A549 (cell line): Measurements from ENCODE around the gene CD3G. TPM values are rescaled to one million over a fixed set of nuclear protein-coding genes. Genes with fewer than 3 reads are reported as not detected.

Experiments
- ATAC-seq, 2 experiments: fragments of 200-7000 bp in 1 of 2; fragments of >200 bp in 1 of 2; cut with Nextera tagmentation in 1 of 2; cut with Tn5 transposase in 1 of 2; 3 replicates each; pipeline versions ENCODE4 v1.8.0 to v1.9.1; 2018 to 2020; ENCODE audit warnings: mild to moderate bottlenecking in 1 of 2, moderate library complexity in 1 of 2
- CTCF ChIA-PET: fragments of 300-600 bp; sonication (Branson Sonifier 250); formaldehyde crosslinking; extraction: SDS; loops from one replicate; lab custom pipeline; 2021; ENCODE audit warnings: antibody characterized with exemption, inconsistent platforms; lab: Yijun Ruan, JAX
- POLR2A ChIA-PET: fragments of 350-600 bp; formaldehyde crosslinking; extraction: SDS; loops from one replicate; lab custom pipeline; 2021; ENCODE audit warnings: antibody characterized with exemption, inconsistent platforms; lab: Yijun Ruan, JAX
- DNase-seq, 2 experiments: peaks; one replicate each; pipeline versions ENCODE4 v3.0.0 to v3.0.0-alpha.2; 2011 to 2016; ENCODE audit warnings: low read depth in 1 of 2, low spot score in 1 of 2
- FAIRE-seq: peaks from 2 replicates; lab custom pipeline; 2011; peaks lifted over from hg19 to GRCh38; lab: Jason Lieb, UNC
- H3K27ac ChIP-seq, 2 experiments: fragments of >200 bp; sonication (Bioruptor Twin); formaldehyde crosslinking; 3 replicates each; pipeline ENCODE4 v1.5.1; 2016 to 2017
- H3K4me1 ChIP-seq: fragments of >200 bp; sonication (Bioruptor Twin); formaldehyde crosslinking; 3 replicates; pipeline ENCODE4 v1.6.1; 2016
- H3K4me2 ChIP-seq: fragments of >200 bp; sonication (Bioruptor Twin); formaldehyde crosslinking; 3 replicates; pipeline ENCODE4 v1.6.1; 2016
- H3K4me3 ChIP-seq: fragments of >200 bp; sonication (Bioruptor Twin); formaldehyde crosslinking; 3 replicates; pipeline ENCODE4 v1.5.1; 2016
- H3K9me3 ChIP-seq: fragments of >200 bp; sonication (Bioruptor Twin); formaldehyde crosslinking; 3 replicates; pipeline ENCODE4 v1.6.1; 2016
- CBX2 ChIP-seq: fragments of 200-600 bp; sonication (generic); IDR thresholded peaks from 2 replicates; pipeline ENCODE4 v1.6.1; 2016; ENCODE audit warnings: low read depth, mild to moderate bottlenecking, borderline replicate concordance
- CHD2 ChIP-seq: fragments of 150-350 bp; IDR thresholded peaks from 2 replicates; pipeline ENCODE4 v1.6.1; 2014; ENCODE audit warnings: low read length; ENCODE audit not compliant: partially characterized antibody
- ESRRA ChIP-seq: fragments of 150-350 bp; IDR thresholded peaks from 2 replicates; pipeline ENCODE4 v1.6.1; 2014; ENCODE audit warnings: mild to moderate bottlenecking, low read length, borderline replicate concordance
- FOSL2 ChIP-seq, 2 experiments: fragments of 450-650 bp in 1 of 2; fragments of >200 bp in 1 of 2; sonication (Bioruptor Twin) in 1 of 2; formaldehyde crosslinking; IDR thresholded peaks; 2 replicates each; pipeline versions ENCODE4 v1.5.0 to v1.6.1; 2016 to 2020; ENCODE audit warnings: mild to moderate bottlenecking in 1 of 2, moderate library complexity in 1 of 2
- HDAC2 ChIP-seq: fragments of 200-600 bp; sonication (generic); IDR thresholded peaks from 2 replicates; pipeline ENCODE4 v1.6.1; 2016
- HEYL ChIP-seq: fragments of 250-450 bp; sonication (Bioruptor Pico); IDR thresholded peaks from 2 replicates; pipeline ENCODE4 v1.8.0; 2021; ENCODE audit warnings: mild to moderate bottlenecking, moderate library complexity
- HOXA7 ChIP-seq: fragments of 250-450 bp; sonication (Bioruptor Pico); IDR thresholded peaks from 2 replicates; pipeline ENCODE4 v1.5.0; 2020; ENCODE audit warnings: mild to moderate bottlenecking, moderate library complexity
- HOXB5 ChIP-seq: fragments of 250-450 bp; sonication (Bioruptor Pico); IDR thresholded peaks from 2 replicates; pipeline ENCODE4 v1.5.0; 2020; ENCODE audit warnings: mild to moderate bottlenecking, moderate library complexity
- KDM1A ChIP-seq: fragments of 200-600 bp; sonication (generic); IDR thresholded peaks from 2 replicates; pipeline ENCODE4 v1.6.1; 2016; ENCODE audit warnings: low read depth, mild to moderate bottlenecking
- KDM5A ChIP-seq: fragments of 200-600 bp; sonication (generic); IDR thresholded peaks from 2 replicates; pipeline ENCODE4 v1.6.1; 2016; ENCODE audit warnings: antibody characterized with exemption, mild to moderate bottlenecking
- MAFK ChIP-seq: fragments of 450-650 bp; IDR thresholded peaks from 2 replicates; pipeline ENCODE4 v1.6.1; 2014; ENCODE audit not compliant: partially characterized antibody
- NPAS2 ChIP-seq: fragments of 250-450 bp; sonication (Bioruptor Pico); IDR thresholded peaks from 2 replicates; pipeline ENCODE4 v1.8.0; 2022; ENCODE audit warnings: mild to moderate bottlenecking, moderate library complexity, borderline replicate concordance
- NR3C1 ChIP-seq: fragments of >200 bp; sonication (Bioruptor Twin); formaldehyde crosslinking; IDR thresholded peaks from 3 replicates; pipeline ENCODE4 v1.6.1; 2017
- POLR2A ChIP-seq: IDR thresholded peaks from 2 replicates; pipeline ENCODE4 v1.6.1; 2012; ENCODE audit warnings: mild to moderate bottlenecking, low read length
- POLR2AphosphoS2 ChIP-seq: conservative IDR thresholded peaks from 2 replicates; pipeline ENCODE4 v1.6.1; 2012; ENCODE audit warnings: low read length, improper control_type of control experiment, inconsistent platforms
- RAD21 ChIP-seq, 2 experiments: fragments of >200 bp in 1 of 2; sonication (Bioruptor Twin) in 1 of 2; formaldehyde crosslinking in 1 of 2; IDR thresholded peaks in 1 of 2; conservative IDR thresholded peaks in 1 of 2; 2 replicates in 1 of 2; 3 replicates in 1 of 2; pipeline ENCODE4 v1.6.1; 2012 to 2018; ENCODE audit warnings: inconsistent platforms in 1 of 2
- REST ChIP-seq: fragments of 200-600 bp; sonication (generic); IDR thresholded peaks from 2 replicates; pipeline ENCODE4 v1.6.1; 2016; ENCODE audit warnings: antibody characterized with exemption, mild to moderate bottlenecking, moderate library complexity
- RFX5 ChIP-seq: fragments of 450-650 bp; IDR thresholded peaks from 2 replicates; pipeline ENCODE4 v1.7.1; 2014; ENCODE audit warnings: antibody characterized with exemption, mild to moderate bottlenecking, moderate library complexity
- RNF2 ChIP-seq: fragments of 200-600 bp; sonication (generic); IDR thresholded peaks from 2 replicates; pipeline ENCODE4 v1.6.1; 2016; ENCODE audit warnings: low read depth, mild to moderate bottlenecking, antibody characterized with exemption, moderate library complexity, borderline replicate concordance
- SMC3 ChIP-seq: fragments of >200 bp; sonication (Bioruptor Twin); formaldehyde crosslinking; IDR thresholded peaks from 3 replicates; pipeline ENCODE4 v1.6.1; 2018; ENCODE audit warnings: inconsistent platforms
- TFCP2L1 ChIP-seq: fragments of 250-450 bp; sonication (Bioruptor Pico); IDR thresholded peaks from 2 replicates; pipeline ENCODE4 v1.5.0; 2021; ENCODE audit warnings: mild to moderate bottlenecking
- TP53 ChIP-seq: fragments of 250-450 bp; sonication (Bioruptor Pico); IDR thresholded peaks from 2 replicates; pipeline ENCODE4 v1.5.0; 2021; ENCODE audit warnings: mild to moderate bottlenecking, moderate library complexity
- USF2 ChIP-seq: fragments of 450-650 bp; IDR thresholded peaks from 2 replicates; pipeline ENCODE4 v1.6.1; 2014; ENCODE audit warnings: antibody characterized with exemption
- ZC3H11A ChIP-seq: fragments of 450-650 bp; IDR thresholded peaks from 2 replicates; pipeline ENCODE4 v1.6.1; 2014; ENCODE audit warnings: antibody characterized with exemption, mild to moderate bottlenecking
- WGBS: methylation state at CpG from one replicate; pipeline ENCODE4 v1.1.6; 2017; ENCODE audit errors: missing lambda C conversion rate; 5-methylcytosine and 5-hydroxymethylcytosine counted together
- polyA plus RNA-seq, 4 experiments: library from polyadenylated mRNA; depleted of rRNA in 3 of 4; stranded (reverse); fragments of >200 nt; fragmentation: RNase III in 1 of 4; extraction: RNeasy Plus Mini Kit Qiagen cat#74134 plus additional on column Dnase treatment in 1 of 4; gene quantifications; 2 replicates in 3 of 4; 3 replicates in 1 of 4; pipeline ENCODE4 v1.2.3, GENCODE V29; 2011 to 2017

The CD3G gene
- polyA plus RNA-seq, 2 of the 4 experiments (the other 2 are of a cell fraction) = not detected

- 54% methylated on average over 8 of the region's 8 CpGs for WGBS
- POLR2A ChIA-PET = no interaction called here
These were observed 39.4 kb upstream of the CD3G start, which contains the start of gene CD3E for GRCh38 chr11:118304568-118305248. Gene CD3E (plus strand): TSS chr11:118304730. CDS start chr11:118304953, 223 bp downstream.

GRCh38 chr11:118305726-118306125 lies 38.4 kb upstream of the CD3G start:
- ATAC-seq (no peak), DNase-seq (no peak), FAIRE-seq (no peak)
- no peaks in the 10 kb centered on the region for H3K9me3 ChIP-seq
- ChIA-PET POLR2A (no interaction called here), CTCF (no interaction called here)
- 69% methylated on average over 8 of the region's 8 CpGs for WGBS
- H3K27ac ChIP-seq = no peak overlapping the region
- no peak overlapping the region for H3K4me3 ChIP-seq
- no peak for TF ChIP-seq USF2
- no peak for TF ChIP-seq POLR2A
- no peak for TF ChIP-seq HEYL
- no peak for TF ChIP-seq KDM5A
- TF ChIP-seq RNF2 = no peak
- no peak for TF ChIP-seq KDM1A
- TF ChIP-seq POLR2AphosphoS2 = no peak
- no peak for TF ChIP-seq FOSL2 (IDR thresholded peaks at IDR 0.05)
- no peak for TF ChIP-seq FOSL2 (CRISPR knock-in tag; IDR thresholded peaks at IDR 0.05)
- TF ChIP-seq HOXA7 (CRISPR knock-in tag) = no peak
- no peak for TF ChIP-seq RAD21 (conservative IDR thresholded peaks at IDR 0.05 in 1 of 2, IDR thresholded peaks at IDR 0.05 in 1 of 2)
- no peak for TF ChIP-seq SMC3
- TF ChIP-seq ESRRA = no peak
- TF ChIP-seq CHD2 = no peak
- TF ChIP-seq NPAS2 (CRISPR knock-in tag) = no peak
- TF ChIP-seq TFCP2L1 (CRISPR knock-in tag) = no peak
- no peak overlapping the region for H3K4me2 ChIP-seq
- H3K4me1 ChIP-seq = no peaks in the 10 kb centered on the region

More at GRCh38 chr11:118304568-118305248, 39.4 kb upstream of the CD3G start, which contains the start of gene CD3E:
- Histone ChIP-seq H3K4me2 (no peak within 1 kb of the TSS), H3K4me1 (no peaks in the 10 kb centered on the region), H3K9me3 (no peaks in the 10 kb centered on the region), H3K4me3 (no peak within 1 kb of the TSS), H3K27ac (no peak within 1 kb of the TSS)
- CTCF ChIA-PET = interaction anchor here (1.9 kb wide), 1 partner anchor 106 kb away, joined by 5 read pairs; no protein-coding TSS in a partner anchor
- FAIRE-seq = no peak
- no peak for DNase-seq
- no peak for TF ChIP-seq CHD2
- no peak for TF ChIP-seq NR3C1
- no peak for TF ChIP-seq HDAC2
- no peak for TF ChIP-seq POLR2AphosphoS2
- no peak for TF ChIP-seq RNF2
- TF ChIP-seq REST = no peak
- no peak for TF ChIP-seq TP53 (CRISPR knock-in tag)
- no peak for ATAC-seq

- Histone ChIP-seq H3K4me3 (no peak overlapping the region), H3K4me1 (no peaks in the 10 kb centered on the region), H3K9me3 (no peaks in the 10 kb centered on the region), H3K4me2 (no peak overlapping the region), H3K27ac (no peak overlapping the region)
- no peak for DNase-seq
- 49% methylated on average over 2 of the region's 2 CpGs for WGBS
- POLR2A ChIA-PET = no interaction called here
- TF ChIP-seq USF2 (no peak), HOXB5 (CRISPR knock-in tag) (no peak), ZC3H11A (no peak), CBX2 (no peak), MAFK (no peak), REST (no peak), KDM1A (no peak), RFX5 (no peak)
- CTCF ChIA-PET = no interaction called here
- no peak for ATAC-seq
- no peak for FAIRE-seq
These were observed 37.6 kb upstream of the CD3G start for GRCh38 chr11:118306556-118306955.
